GM23248 (cell line): ENCODE data around the gene NACA2. TPM values are rescaled to one million over a fixed set of nuclear protein-coding genes. Genes with fewer than 3 reads are reported as not detected.
"Not testable (repeated sequence)": the region's sequence is repeated elsewhere in the genome, so short reads cannot be mapped to it uniquely, and the experiment has no call there.

ENCODE experiments used
- DNase-seq: peaks from one replicate; pipeline ENCODE4 v3.0.0-alpha.2; 2015
- H2AFZ ChIP-seq: fragments of 200-600 bp; sonication (generic); 2 replicates; pipeline ENCODE4 v1.6.1; 2016; ENCODE audit warnings: antibody characterized with exemption
- H3F3A ChIP-seq: fragments of 200-600 bp; sonication (generic); 2 replicates; pipeline ENCODE4 v1.6.1; 2016; ENCODE audit warnings: mild to moderate bottlenecking, antibody characterized with exemption, mixed run types; ENCODE audit not compliant: insufficient read depth
- H3K27ac ChIP-seq: fragments of 200-600 bp; sonication (generic); 2 replicates; pipeline ENCODE4 v1.5.1; 2016; ENCODE audit warnings: mild to moderate bottlenecking
- H3K27me3 ChIP-seq: fragments of 200-600 bp; sonication (generic); replicated peaks from 2 replicates; pipeline ENCODE4 v1.6.1; 2016; ENCODE audit warnings: mild to moderate bottlenecking; ENCODE audit not compliant: insufficient read depth
- H3K36me3 ChIP-seq: fragments of 200-600 bp; sonication (generic); 2 replicates; pipeline ENCODE4 v1.6.1; 2016; ENCODE audit warnings: low read depth, mild to moderate bottlenecking
- H3K4me1 ChIP-seq: fragments of 200-600 bp; sonication (generic); 2 replicates; pipeline ENCODE4 v1.6.1; 2016; ENCODE audit warnings: mild to moderate bottlenecking; ENCODE audit not compliant: insufficient read depth
- H3K4me2 ChIP-seq: fragments of 200-600 bp; sonication (generic); one replicate; pipeline ENCODE4 v1.6.1; 2016; ENCODE audit warnings: mild to moderate bottlenecking; ENCODE audit not compliant: unreplicated experiment
- H3K4me3 ChIP-seq: fragments of 200-600 bp; sonication (generic); 2 replicates; pipeline ENCODE4 v1.5.1; 2016; ENCODE audit warnings: mild to moderate bottlenecking
- H3K79me2 ChIP-seq: fragments of 200-600 bp; sonication (generic); 2 replicates; pipeline ENCODE4 v1.6.1; 2016; ENCODE audit warnings: mild to moderate bottlenecking; ENCODE audit not compliant: insufficient read depth
- H3K9ac ChIP-seq: fragments of 200-600 bp; sonication (generic); 2 replicates; pipeline ENCODE4 v1.6.1; 2016; ENCODE audit warnings: mild to moderate bottlenecking
- H3K9me2 ChIP-seq: fragments of 200-600 bp; sonication (generic); 2 replicates; pipeline ENCODE4 v1.6.1; 2016; ENCODE audit warnings: mixed run types, mild to moderate bottlenecking, moderate library complexity; ENCODE audit not compliant: insufficient read depth
- H3K9me3 ChIP-seq: fragments of 200-600 bp; sonication (generic); one replicate; pipeline ENCODE4 v1.6.1; 2017; ENCODE audit warnings: low read depth
- H4K20me1 ChIP-seq: fragments of 200-600 bp; sonication (generic); 2 replicates; pipeline ENCODE4 v1.6.0; 2016; ENCODE audit not compliant: insufficient read depth
- EZH2 ChIP-seq: fragments of 200-600 bp; sonication (generic); IDR thresholded peaks from 2 replicates; pipeline ENCODE4 v1.6.1; 2018; ENCODE audit warnings: antibody characterized with exemption, mild to moderate bottlenecking; ENCODE audit not compliant: insufficient read depth, poor library complexity, severe bottlenecking
- EZH2phosphoT487 ChIP-seq: fragments of 200-600 bp; sonication (generic); IDR thresholded peaks from 2 replicates; pipeline ENCODE4 v1.6.1; 2018; ENCODE audit warnings: antibody characterized with exemption, moderate library complexity, mild to moderate bottlenecking, low read depth; ENCODE audit not compliant: insufficient read depth
- WGBS, 2 experiments: methylation state at CpG; one replicate each; pipeline ENCODE4 v1.1.6; 2015 to 2017; ENCODE audit warnings: low lambda C conversion rate in 2 of 2, low coverage in 1 of 2; ENCODE audit errors: missing lambda C conversion rate in 2 of 2; 5-methylcytosine and 5-hydroxymethylcytosine counted together
- in situ Hi-C: fragments of 300-500 bp; cut with MboI; formaldehyde crosslinking; loops from 2 replicates; pipeline ENCODE4 v1.15.0; 2020
- polyA plus RNA-seq: library from polyadenylated mRNA; unstranded; fragments of >200 nt; fragmentation: Nextera tagmentation; extraction: Ambion mirVana; gene quantifications from 2 replicates; pipeline ENCODE4 v1.2.1, GENCODE V29; 2016
- total RNA-seq: library from RNA; depleted of rRNA; stranded (reverse); fragments of >200 nt; shearing (Covaris generic); gene quantifications from 2 replicates; pipeline ENCODE4 v1.2.3, GENCODE V29; 2014

Gene NACA2
- total and polyA plus RNA-seq, 2 experiments from 2014 or later: not detected

- Histone ChIP-seq H4K20me1 (no peaks in the 10 kb centered on the region), H3K27ac (no peak overlapping the region), H3F3A (no peaks in the 10 kb centered on the region), H3K27me3 (peaks cover 12% of the 10 kb centered on the region; the same call in 1 of the 2 replicates), H3K79me2 (no peaks in the 10 kb centered on the region), H3K36me3 (no peaks in the 10 kb centered on the region), H3K4me3 (no peak overlapping the region), H3K9ac (no peak overlapping the region), H3K9me3 (no peaks in the 10 kb centered on the region), H3K4me1 (no peaks in the 10 kb centered on the region), H3K9me2 (no peaks in the 10 kb centered on the region), H3K4me2 (no peak overlapping the region), H2AFZ (peak overlapping the region; percentile 35; the same call in 1 of the 2 replicates)
- in situ Hi-C loops: loop anchor here (25.0 kb wide), 2 partner anchors 612 to 837 kb away; no protein-coding TSS in a partner anchor
- TF ChIP-seq EZH2phosphoT487: no peak
- no peak for TF ChIP-seq EZH2
- DNase-seq: peak; percentile 66
- WGBS, 2 experiments: 13 to 20% methylated on average over 9 of the region's 9 CpGs
These were observed 16.3 kb downstream of the NACA2 start for GRCh38 chr17:61574542-61575351.

DNA sequence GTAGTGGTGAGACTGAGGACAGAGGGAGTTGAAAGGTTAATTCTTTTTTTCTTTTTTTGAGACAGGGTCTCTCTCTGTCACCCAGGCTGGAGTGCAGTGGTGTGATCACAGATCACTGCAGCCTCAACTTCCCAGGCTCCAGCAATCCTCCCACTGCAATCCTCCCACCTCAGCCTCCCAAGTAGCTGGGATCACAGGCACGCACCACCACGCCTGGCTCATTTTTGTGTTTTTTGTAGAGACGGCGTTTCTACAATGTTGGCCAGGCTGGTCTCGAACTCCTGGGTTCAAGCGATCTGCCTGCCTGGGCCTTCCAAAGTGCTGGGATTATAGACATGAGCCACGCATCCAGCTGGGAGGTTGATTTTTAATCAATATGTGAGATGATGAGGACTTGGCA is 18.5 kb downstream of the NACA2 start:
- H3F3A ChIP-seq, H3K4me1 ChIP-seq, H3K36me3 ChIP-seq, H3K4me2 ChIP-seq, H3K79me2 ChIP-seq, H3K27ac ChIP-seq, H4K20me1 ChIP-seq, H3K4me3 ChIP-seq, H3K9ac ChIP-seq, H2AFZ ChIP-seq, H3K9me2 ChIP-seq, H3K9me3 ChIP-seq, DNase-seq, H3K27me3 ChIP-seq: not testable (repeated sequence)
- WGBS, 2 experiments: 86 to 89% methylated on average over 7 of the region's 7 CpGs
- in situ Hi-C loops: loop anchor here (25.0 kb wide), 2 partner anchors 610 to 835 kb away; no protein-coding TSS in a partner anchor

DNA sequence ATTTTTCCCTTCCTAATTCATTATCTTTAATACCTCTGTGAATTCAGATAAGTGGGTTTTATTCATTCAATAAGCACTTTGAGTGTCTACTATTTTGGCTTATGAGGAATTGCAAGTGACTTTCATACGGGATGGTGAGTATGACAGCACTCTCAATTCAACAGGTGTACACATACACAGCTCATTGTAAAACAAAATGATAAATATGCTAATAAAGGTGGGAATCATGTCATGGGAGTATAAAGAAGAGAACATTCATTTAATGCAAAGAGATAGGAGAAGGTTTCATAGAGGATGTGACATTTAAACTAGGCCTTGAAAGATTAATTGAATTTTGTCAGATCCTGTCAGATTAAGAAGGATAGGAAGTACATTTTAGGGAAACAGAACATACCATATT is 19.4 kb downstream of the NACA2 start:
- Histone ChIP-seq H4K20me1 (no peaks in the 10 kb centered on the region), H3F3A (no peaks in the 10 kb centered on the region), H3K4me1 (peaks cover 5% of the 10 kb centered on the region; the same call in 1 of the 2 replicates), H3K4me3 (no peak overlapping the region), H3K4me2 (no peak overlapping the region), H2AFZ (no peak overlapping the region), H3K79me2 (no peaks in the 10 kb centered on the region), H3K9me3 (no peaks in the 10 kb centered on the region), H3K36me3 (no peaks in the 10 kb centered on the region), H3K9ac (no peak overlapping the region), H3K27me3 (no peaks in the 10 kb centered on the region), H3K9me2 (no peaks in the 10 kb centered on the region), H3K27ac (no peak overlapping the region)
- in situ Hi-C loops: loop anchor here (25.0 kb wide), 2 partner anchors 609 to 834 kb away; no protein-coding TSS in a partner anchor
- TF ChIP-seq EZH2 (no peak), EZH2phosphoT487 (no peak)
- DNase-seq: no peak
- 82 to 88% methylated on average over 1 of the region's 1 CpG for WGBS, 2 experiments

DNA sequence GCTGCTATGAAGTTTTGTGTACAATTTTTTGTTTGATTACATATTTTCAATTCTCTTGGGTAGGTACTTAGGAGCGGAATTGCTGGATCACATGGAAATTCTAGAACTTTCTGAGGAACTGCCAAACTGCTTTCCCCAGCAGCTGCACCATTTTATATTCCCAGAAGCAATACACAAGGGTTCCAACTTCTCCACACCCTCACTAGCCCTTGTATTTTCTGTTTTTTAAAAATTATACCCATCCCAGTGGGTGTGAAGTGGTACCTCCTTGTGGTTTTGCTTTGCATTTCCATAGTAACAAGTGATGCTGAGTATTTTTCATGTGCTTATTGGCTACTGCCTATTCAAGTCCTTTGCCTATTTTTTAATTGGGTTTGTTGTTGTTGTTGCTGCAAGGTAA is 20.9 kb downstream of the NACA2 start:
- H3K4me1 ChIP-seq: peaks cover 5% of the 10 kb centered on the region; the same call in 1 of the 2 replicates
- H3K9me2 ChIP-seq: no peaks in the 10 kb centered on the region
- H2AFZ ChIP-seq: no peak overlapping the region
- H3K27me3 ChIP-seq: no peaks in the 10 kb centered on the region
- H3K4me3 ChIP-seq: no peak overlapping the region
- no peak overlapping the region for H3K27ac ChIP-seq
- TF ChIP-seq EZH2phosphoT487 (no peak), EZH2 (no peak)
- WGBS, 2 experiments: 87 to 94% methylated on average over 1 of the region's 1 CpG
- in situ Hi-C loops: loop anchor here (25.0 kb wide), 2 partner anchors 608 to 833 kb away; no protein-coding TSS in a partner anchor
- no peak for DNase-seq
- H3K79me2 ChIP-seq: no peaks in the 10 kb centered on the region
- H3K4me2 ChIP-seq: no peak overlapping the region
- H3F3A ChIP-seq: no peaks in the 10 kb centered on the region
- no peaks in the 10 kb centered on the region for H4K20me1 ChIP-seq
- H3K9me3 ChIP-seq: no peaks in the 10 kb centered on the region
- no peak overlapping the region for H3K9ac ChIP-seq
- H3K36me3 ChIP-seq: no peaks in the 10 kb centered on the region

DNA sequence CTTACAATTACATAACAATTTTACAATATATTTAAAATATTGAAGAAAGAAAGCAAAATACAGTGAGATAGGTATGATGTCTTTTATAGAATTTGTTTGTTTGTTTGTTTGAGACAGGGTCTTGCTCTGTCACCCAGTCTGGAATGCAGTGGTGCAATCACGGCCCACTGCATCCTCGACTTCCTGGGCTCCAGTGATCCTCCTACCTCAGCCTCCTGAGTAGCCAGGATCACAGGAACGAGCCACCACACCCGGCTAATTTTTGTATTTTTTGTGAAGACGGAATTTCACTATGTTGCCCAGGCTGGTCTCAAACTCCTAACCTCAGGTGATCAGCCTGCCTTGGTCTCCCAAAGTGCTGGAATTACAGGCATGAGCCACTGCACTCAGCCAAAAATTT is 21.5 kb downstream of the NACA2 start:
- in situ Hi-C loops: loop anchor here (25.0 kb wide), 2 partner anchors 607 to 832 kb away; no protein-coding TSS in a partner anchor

More for the DNA sequence above, 21.5 kb downstream of the NACA2 start:
- not testable (repeated sequence) for H3K36me3 ChIP-seq, DNase-seq, H3K27ac ChIP-seq, H3K4me1 ChIP-seq, H3K4me2 ChIP-seq, H3K9ac ChIP-seq, H3K79me2 ChIP-seq, H4K20me1 ChIP-seq, H3K9me2 ChIP-seq, H2AFZ ChIP-seq, H3F3A ChIP-seq, H3K27me3 ChIP-seq, H3K9me3 ChIP-seq, H3K4me3 ChIP-seq
- WGBS, 2 experiments: 64 to 71% methylated on average over 5 of the region's 5 CpGs
